ENCODE measurements around the gene NCF2.
A peak's percentile ranks its signal among the peaks of the same experiment; 100 is the strongest.

- TF ChIP-seq CTCF (conservative IDR thresholded peaks at IDR 0.05) (peak; percentile 43; the same call in 1 of the 2 replicates), EZH2 (IDR thresholded peaks at IDR 0.05; ENCODE audit: low read depth) (no peak)
These were observed 10.0 kb downstream of the NCF2 start for GRCh38 chr1:183580281-183580682.
